WTC11 (cell line): ENCODE results near the gene ALDOB.

Experiments
- ATF2 ChIP-seq: sonication (generic); formaldehyde crosslinking; IDR thresholded peaks from 2 replicates; pipeline ENCODE4 v1.8.1; 2022; ENCODE audit warnings: low read depth, missing genetic modification reagents, borderline replicate concordance
- CDX4 ChIP-seq: fragments of 250-450 bp; sonication (Bioruptor Pico); IDR thresholded peaks from 2 replicates; pipeline ENCODE4 v1.9.0; 2021; ENCODE audit warnings: moderate library complexity, mild to moderate bottlenecking, inconsistent platforms, borderline replicate concordance
- CREB1 ChIP-seq: sonication (generic); formaldehyde crosslinking; IDR thresholded peaks from 2 replicates; pipeline ENCODE4 v1.8.0; 2023; ENCODE audit warnings: mild to moderate bottlenecking, missing genetic modification reagents
- CTCF ChIP-seq: fragments of 200-600 bp; IDR thresholded peaks from 2 replicates; pipeline ENCODE4 v1.8.0; 2022; ENCODE audit warnings: antibody characterized with exemption
- ELF4 ChIP-seq: sonication (generic); formaldehyde crosslinking; IDR thresholded peaks from 2 replicates; pipeline ENCODE4 v1.8.1; 2022; ENCODE audit warnings: low read depth, mild to moderate bottlenecking, moderate library complexity, missing genetic modification reagents
- EMX1 ChIP-seq: fragments of 250-450 bp; sonication (Bioruptor Pico); IDR thresholded peaks from 2 replicates; pipeline ENCODE4 v1.8.0; 2021; ENCODE audit warnings: mild to moderate bottlenecking
- IRF1 ChIP-seq: sonication (generic); formaldehyde crosslinking; IDR thresholded peaks from 2 replicates; pipeline ENCODE4 v1.8.0; 2023; ENCODE audit warnings: missing genetic modification reagents
- KAT7 ChIP-seq: sonication (generic); formaldehyde crosslinking; IDR thresholded peaks from 2 replicates; pipeline ENCODE4 v1.8.1; 2023; ENCODE audit warnings: missing genetic modification reagents, mild to moderate bottlenecking, borderline replicate concordance
- MXD4 ChIP-seq: fragments of 250-450 bp; sonication (Bioruptor Pico); IDR thresholded peaks from 2 replicates; pipeline ENCODE4 v1.8.0; 2021; ENCODE audit warnings: mild to moderate bottlenecking, moderate library complexity, borderline replicate concordance
- NFE2L1 ChIP-seq: sonication (generic); formaldehyde crosslinking; IDR thresholded peaks from 2 replicates; pipeline ENCODE4 v1.8.1; 2023; ENCODE audit warnings: missing genetic modification reagents
- RELA ChIP-seq: sonication (generic); formaldehyde crosslinking; IDR thresholded peaks from 2 replicates; pipeline ENCODE4 v1.8.1; 2022; ENCODE audit warnings: missing genetic modification reagents, mild to moderate bottlenecking, borderline replicate concordance
- ZNF416 ChIP-seq: fragments of 250-450 bp; sonication (Bioruptor Pico); IDR thresholded peaks from 2 replicates; pipeline ENCODE4 v1.9.0; 2021; ENCODE audit warnings: mild to moderate bottlenecking, inconsistent platforms

GRCh38 chr9:101460965-101461364 is 25.4 kb upstream of the ALDOB start:
- TF ChIP-seq CTCF (no peak), NFE2L1 (no peak), MXD4 (CRISPR knock-in tag) (no peak), ATF2 (CRISPR knock-in tag) (no peak), CDX4 (CRISPR knock-in tag) (no peak), KAT7 (CRISPR knock-in tag) (no peak), RELA (no peak), IRF1 (CRISPR knock-in tag) (no peak), ELF4 (CRISPR knock-in tag) (no peak), CREB1 (no peak), EMX1 (CRISPR knock-in tag) (no peak), ZNF416 (no peak)
